HL-60 (cell line): ENCODE data around the gene BIN1.

Experiments
- DNase-seq, 2 experiments: peaks; one replicate each; pipeline ENCODE4 v3.0.0-alpha.2; 2010 to 2020; ENCODE audit warnings: low read depth in 1 of 2, low spot score in 1 of 2
- H3K27ac ChIP-seq: fragments of 250-450 bp; sonication (Bioruptor Pico); replicated peaks from 2 replicates; pipeline ENCODE4 v1.5.1; 2020; ENCODE audit warnings: mild to moderate bottlenecking, moderate library complexity
- H3K27me3 ChIP-seq: fragments of 250-450 bp; sonication (Bioruptor Pico); 2 replicates; pipeline ENCODE4 v1.5.1; 2021; ENCODE audit warnings: mild to moderate bottlenecking, moderate library complexity; ENCODE audit not compliant: insufficient read depth, poor library complexity, severe bottlenecking
- H3K4me3 ChIP-seq: replicated peaks from 2 replicates; pipeline ENCODE4 v1.5.1; 2011; ENCODE audit warnings: mild to moderate bottlenecking, control low read depth, low read length; ENCODE audit not compliant: insufficient read depth
- GABPA ChIP-seq: IDR thresholded peaks from 2 replicates; pipeline ENCODE4 v1.6.1; 2012; ENCODE audit warnings: low read depth
- POLR2AphosphoS5 ChIP-seq: IDR thresholded peaks from 2 replicates; pipeline ENCODE4 v1.6.1; 2012; ENCODE audit warnings: low read depth
- SPI1 ChIP-seq: IDR thresholded peaks from 2 replicates; pipeline ENCODE4 v1.6.1; 2012; ENCODE audit warnings: low read depth, mild to moderate bottlenecking, borderline replicate concordance
- TF ChIP-seq, protein P1 (sequence below): IDR thresholded peaks from 2 replicates; pipeline ENCODE4 v1.6.1; 2012; ENCODE audit warnings: low read depth; ENCODE audit not compliant: insufficient replicate concordance
- TF ChIP-seq, protein P2 (sequence below): IDR thresholded peaks from one replicate; pipeline ENCODE4 v1.5.1; 2011; ENCODE audit warnings: low read length, control low read depth, inconsistent platforms; ENCODE audit not compliant: insufficient read depth

Gene BIN1

DNA sequence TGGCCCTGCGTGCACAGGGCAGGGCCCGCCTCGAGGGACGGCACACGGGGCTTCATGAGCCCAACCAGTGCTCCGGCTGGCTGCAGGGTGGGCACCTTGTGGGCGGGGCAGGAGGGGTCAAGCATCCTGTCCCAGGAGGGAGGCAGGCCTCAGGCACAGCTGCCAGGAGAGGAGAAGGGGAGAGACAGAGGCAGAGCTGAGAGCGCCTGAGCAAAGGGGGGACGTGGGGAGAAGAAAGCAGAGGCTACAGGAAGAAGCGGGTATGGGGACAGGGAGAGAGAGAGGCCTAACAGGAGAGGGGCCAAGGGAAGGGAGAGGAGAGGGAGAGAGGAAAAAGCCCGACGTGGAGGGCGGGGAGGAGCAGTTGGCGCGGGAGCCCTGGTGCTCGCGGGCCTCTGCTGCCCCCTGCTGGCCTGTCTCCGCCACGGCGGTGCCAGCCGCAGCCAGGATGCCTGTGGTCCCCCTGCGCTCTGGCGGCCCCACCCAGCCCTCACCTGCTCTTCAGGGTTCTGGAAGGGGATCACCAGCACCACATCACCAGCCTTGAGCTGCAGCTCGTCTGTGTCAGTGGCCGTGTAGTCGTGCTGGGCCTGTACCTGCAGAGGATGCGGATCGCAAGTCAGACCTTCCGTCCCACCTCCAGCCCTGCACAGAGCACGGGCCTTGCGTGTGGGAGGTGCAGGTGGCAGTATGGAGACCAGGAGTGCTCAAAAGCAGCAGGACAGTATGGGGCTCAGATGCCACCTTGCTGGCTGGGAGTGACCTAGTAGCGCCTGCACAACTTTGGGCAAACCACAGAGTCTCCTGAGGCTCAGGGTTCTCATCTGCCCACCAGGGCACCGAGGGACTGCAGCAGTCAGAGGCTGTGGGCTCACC is 56.8 kb downstream of the BIN1 start:
- H3K27me3 ChIP-seq = no peaks in the 10 kb centered on the region
- H3K27ac ChIP-seq = no peak overlapping the region
- TF ChIP-seq, protein P1, sequence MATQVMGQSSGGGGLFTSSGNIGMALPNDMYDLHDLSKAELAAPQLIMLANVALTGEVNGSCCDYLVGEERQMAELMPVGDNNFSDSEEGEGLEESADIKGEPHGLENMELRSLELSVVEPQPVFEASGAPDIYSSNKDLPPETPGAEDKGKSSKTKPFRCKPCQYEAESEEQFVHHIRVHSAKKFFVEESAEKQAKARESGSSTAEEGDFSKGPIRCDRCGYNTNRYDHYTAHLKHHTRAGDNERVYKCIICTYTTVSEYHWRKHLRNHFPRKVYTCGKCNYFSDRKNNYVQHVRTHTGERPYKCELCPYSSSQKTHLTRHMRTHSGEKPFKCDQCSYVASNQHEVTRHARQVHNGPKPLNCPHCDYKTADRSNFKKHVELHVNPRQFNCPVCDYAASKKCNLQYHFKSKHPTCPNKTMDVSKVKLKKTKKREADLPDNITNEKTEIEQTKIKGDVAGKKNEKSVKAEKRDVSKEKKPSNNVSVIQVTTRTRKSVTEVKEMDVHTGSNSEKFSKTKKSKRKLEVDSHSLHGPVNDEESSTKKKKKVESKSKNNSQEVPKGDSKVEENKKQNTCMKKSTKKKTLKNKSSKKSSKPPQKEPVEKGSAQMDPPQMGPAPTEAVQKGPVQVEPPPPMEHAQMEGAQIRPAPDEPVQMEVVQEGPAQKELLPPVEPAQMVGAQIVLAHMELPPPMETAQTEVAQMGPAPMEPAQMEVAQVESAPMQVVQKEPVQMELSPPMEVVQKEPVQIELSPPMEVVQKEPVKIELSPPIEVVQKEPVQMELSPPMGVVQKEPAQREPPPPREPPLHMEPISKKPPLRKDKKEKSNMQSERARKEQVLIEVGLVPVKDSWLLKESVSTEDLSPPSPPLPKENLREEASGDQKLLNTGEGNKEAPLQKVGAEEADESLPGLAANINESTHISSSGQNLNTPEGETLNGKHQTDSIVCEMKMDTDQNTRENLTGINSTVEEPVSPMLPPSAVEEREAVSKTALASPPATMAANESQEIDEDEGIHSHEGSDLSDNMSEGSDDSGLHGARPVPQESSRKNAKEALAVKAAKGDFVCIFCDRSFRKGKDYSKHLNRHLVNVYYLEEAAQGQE = no peak
- TF ChIP-seq, protein P2, sequence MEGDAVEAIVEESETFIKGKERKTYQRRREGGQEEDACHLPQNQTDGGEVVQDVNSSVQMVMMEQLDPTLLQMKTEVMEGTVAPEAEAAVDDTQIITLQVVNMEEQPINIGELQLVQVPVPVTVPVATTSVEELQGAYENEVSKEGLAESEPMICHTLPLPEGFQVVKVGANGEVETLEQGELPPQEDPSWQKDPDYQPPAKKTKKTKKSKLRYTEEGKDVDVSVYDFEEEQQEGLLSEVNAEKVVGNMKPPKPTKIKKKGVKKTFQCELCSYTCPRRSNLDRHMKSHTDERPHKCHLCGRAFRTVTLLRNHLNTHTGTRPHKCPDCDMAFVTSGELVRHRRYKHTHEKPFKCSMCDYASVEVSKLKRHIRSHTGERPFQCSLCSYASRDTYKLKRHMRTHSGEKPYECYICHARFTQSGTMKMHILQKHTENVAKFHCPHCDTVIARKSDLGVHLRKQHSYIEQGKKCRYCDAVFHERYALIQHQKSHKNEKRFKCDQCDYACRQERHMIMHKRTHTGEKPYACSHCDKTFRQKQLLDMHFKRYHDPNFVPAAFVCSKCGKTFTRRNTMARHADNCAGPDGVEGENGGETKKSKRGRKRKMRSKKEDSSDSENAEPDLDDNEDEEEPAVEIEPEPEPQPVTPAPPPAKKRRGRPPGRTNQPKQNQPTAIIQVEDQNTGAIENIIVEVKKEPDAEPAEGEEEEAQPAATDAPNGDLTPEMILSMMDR = peak; percentile 89
- H3K4me3 ChIP-seq = no peak overlapping the region
- peak in 1 of 2 experiments; percentile 23 for DNase-seq

DNA sequence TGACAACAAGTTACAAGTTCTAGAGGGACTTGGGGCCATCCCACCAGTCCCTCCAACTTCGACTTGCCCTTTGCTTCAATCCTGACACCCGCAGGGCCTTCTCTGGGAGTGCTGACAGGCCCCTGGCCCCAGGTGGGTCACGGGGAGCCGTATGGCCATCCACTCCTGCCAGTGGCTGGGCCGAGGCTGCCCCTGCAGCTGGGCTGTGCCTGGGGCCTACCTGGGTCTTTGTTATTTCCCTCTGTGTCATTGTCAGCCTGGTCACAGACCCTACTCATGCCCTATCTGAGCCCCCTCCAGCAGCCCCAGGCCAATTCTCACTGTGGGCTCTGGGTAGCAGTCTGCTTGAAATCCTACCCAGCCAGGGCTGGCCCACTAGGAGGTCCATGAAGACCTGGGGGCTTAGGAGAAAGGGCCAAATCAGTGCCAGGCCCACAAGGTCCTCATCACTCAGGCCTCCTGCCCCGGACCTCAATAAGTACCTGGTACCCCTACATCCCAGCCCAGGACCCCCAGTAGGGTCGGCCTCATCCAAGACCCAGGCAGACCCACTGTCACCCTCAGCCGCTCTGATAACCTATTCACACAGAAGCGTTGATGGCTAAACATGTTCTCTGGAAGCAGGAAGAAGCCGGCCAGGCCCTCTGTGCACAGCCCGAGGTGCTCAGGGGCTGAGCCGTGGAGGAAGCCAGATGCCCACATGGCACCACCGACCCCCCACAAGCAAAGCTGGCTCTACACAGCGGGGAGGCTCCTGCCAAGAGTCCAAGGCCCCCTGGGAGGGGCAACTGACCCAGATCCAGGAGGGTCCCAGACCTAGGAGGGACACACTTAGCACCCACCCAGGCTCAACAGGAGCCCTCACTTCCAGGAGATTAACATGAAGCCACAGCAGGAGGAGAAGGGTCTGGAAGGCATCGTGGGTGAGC is 57.7 kb downstream of the BIN1 start:
- DNase-seq = no peak
- H3K27me3 ChIP-seq = no peaks in the 10 kb centered on the region
- H3K27ac ChIP-seq = no peak overlapping the region
- H3K4me3 ChIP-seq = no peak overlapping the region
- TF ChIP-seq, protein P1 = no peak
- TF ChIP-seq GABPA (no peak), SPI1 (no peak), POLR2AphosphoS5 (no peak)
- TF ChIP-seq, protein P2 = no peak

DNA sequence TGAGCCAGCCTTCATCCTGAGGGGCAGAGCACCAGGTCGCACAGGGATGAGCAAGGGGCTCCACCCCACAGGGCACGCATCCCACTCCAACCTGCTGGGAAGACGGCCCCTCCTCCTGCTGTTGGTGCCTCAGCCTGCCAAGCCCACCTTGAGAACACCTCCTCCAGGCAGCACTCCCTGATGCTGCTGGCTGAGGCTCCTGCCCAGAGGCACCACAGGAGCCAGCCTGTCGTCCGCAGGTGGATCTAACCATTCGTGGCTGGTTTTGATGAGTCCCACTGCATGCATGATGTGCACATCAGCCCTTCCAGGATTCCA is 58.4 kb downstream of the BIN1 start:
- no peak for DNase-seq
- Histone ChIP-seq H3K4me3 (no peak overlapping the region), H3K27me3 (no peaks in the 10 kb centered on the region), H3K27ac (no peak overlapping the region)
- TF ChIP-seq GABPA = no peak
- TF ChIP-seq, protein P1 = no peak
- no peak for TF ChIP-seq SPI1
- TF ChIP-seq, protein P2 = no peak
- no peak for TF ChIP-seq POLR2AphosphoS5
